ENCODE measurements around the gene JPT2. TPM values are rescaled to one million over a fixed set of nuclear protein-coding genes. Genes with fewer than 3 reads are reported as not detected.

The JPT2 gene
- polyA plus RNA-seq, 2 of the 4 experiments (the other 2 are of a cell fraction): 97.6 to 139 TPM

DNA sequence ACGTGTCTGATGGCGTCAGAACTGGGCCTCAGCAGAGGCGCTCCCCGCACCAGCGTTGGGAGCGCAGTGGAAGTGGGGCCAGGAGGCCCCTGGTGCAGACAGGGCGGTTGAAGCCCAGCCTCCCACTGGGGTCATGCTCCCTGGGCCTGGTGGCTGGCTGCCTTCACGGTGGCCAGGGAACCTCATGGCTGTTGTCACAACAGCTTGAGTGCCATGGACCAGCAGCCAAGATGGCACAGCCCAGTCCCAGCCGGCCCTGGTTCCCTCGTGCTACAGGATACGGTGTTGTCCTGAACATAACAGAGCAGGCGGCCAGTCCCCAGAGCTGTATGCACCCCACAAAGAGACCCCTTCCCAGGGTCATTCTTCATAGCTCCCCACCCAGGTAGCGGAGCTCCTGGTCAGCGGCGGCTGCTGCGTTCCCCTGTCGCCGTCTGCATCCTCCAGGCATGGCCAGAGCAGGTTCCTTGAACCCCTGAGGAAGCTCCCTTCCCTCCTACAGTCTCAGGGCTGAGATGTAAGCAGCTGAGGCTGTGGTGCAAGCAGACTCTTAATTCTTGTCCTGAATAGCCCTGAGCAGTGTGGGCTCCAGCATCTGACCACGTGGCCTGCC, 63.6 kb downstream of the JPT2 start:
- Histone ChIP-seq H3K4me2 (no peak overlapping the region), H3K4me3 (no peak overlapping the region), H3K4me1 (peaks cover 15% of the 10 kb centered on the region), H3K9me3 (no peaks in the 10 kb centered on the region; the same call in 2 of the 3 replicates), H3K27ac (no peak overlapping the region)
- TF ChIP-seq, protein P1, sequence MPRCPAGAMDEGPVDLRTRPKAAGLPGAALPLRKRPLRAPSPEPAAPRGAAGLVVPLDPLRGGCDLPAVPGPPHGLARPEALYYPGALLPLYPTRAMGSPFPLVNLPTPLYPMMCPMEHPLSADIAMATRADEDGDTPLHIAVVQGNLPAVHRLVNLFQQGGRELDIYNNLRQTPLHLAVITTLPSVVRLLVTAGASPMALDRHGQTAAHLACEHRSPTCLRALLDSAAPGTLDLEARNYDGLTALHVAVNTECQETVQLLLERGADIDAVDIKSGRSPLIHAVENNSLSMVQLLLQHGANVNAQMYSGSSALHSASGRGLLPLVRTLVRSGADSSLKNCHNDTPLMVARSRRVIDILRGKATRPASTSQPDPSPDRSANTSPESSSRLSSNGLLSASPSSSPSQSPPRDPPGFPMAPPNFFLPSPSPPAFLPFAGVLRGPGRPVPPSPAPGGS (IDR thresholded peaks at IDR 0.05): no peak
- TF ChIP-seq CHD4 (IDR thresholded peaks at IDR 0.05; ENCODE audit: borderline replicate concordance) (no peak), ZFP36 (IDR thresholded peaks at IDR 0.05; ENCODE audit: borderline replicate concordance, partially characterized antibody) (no peak), CHD2 (IDR thresholded peaks at IDR 0.05; ENCODE audit: low read length, partially characterized antibody) (no peak), EHMT2 (IDR thresholded peaks at IDR 0.05; ENCODE audit: low read depth) (no peak), MAFK (IDR thresholded peaks at IDR 0.05; ENCODE audit: partially characterized antibody) (no peak), PHF8 (IDR thresholded peaks at IDR 0.05; ENCODE audit: borderline replicate concordance, low read depth) (no peak), FOSB (CRISPR knock-in tag; IDR thresholded peaks at IDR 0.05) (no peak), RARB (CRISPR knock-in tag; IDR thresholded peaks at IDR 0.05) (no peak), HOXB13 (CRISPR knock-in tag; IDR thresholded peaks at IDR 0.05; ENCODE audit: low read depth) (no peak), NFE2L2 (conservative IDR thresholded peaks at IDR 0.05; ENCODE audit: low read length) (no peak), POLR2AphosphoS2 (conservative IDR thresholded peaks at IDR 0.05; ENCODE audit: low read length) (no peak)
- DNase-seq (ENCODE audit: low read depth in 1 of 2, low spot score in 1 of 2) (no peak), ATAC-seq (no peak), FAIRE-seq (no peak)
- POLR2A ChIA-PET: no interaction called here
- 96% methylated on average over 10 of the region's 19 CpGs for WGBS (ENCODE audit: missing lambda C conversion rate)
- CTCF ChIA-PET: interaction anchor here (1.1 to 1.3 kb wide), 3 partner anchors 15 to 35 kb away, joined by 3 to 4 read pairs (median 3); partner anchors contain the start of gene MAPK8IP3

DNA sequence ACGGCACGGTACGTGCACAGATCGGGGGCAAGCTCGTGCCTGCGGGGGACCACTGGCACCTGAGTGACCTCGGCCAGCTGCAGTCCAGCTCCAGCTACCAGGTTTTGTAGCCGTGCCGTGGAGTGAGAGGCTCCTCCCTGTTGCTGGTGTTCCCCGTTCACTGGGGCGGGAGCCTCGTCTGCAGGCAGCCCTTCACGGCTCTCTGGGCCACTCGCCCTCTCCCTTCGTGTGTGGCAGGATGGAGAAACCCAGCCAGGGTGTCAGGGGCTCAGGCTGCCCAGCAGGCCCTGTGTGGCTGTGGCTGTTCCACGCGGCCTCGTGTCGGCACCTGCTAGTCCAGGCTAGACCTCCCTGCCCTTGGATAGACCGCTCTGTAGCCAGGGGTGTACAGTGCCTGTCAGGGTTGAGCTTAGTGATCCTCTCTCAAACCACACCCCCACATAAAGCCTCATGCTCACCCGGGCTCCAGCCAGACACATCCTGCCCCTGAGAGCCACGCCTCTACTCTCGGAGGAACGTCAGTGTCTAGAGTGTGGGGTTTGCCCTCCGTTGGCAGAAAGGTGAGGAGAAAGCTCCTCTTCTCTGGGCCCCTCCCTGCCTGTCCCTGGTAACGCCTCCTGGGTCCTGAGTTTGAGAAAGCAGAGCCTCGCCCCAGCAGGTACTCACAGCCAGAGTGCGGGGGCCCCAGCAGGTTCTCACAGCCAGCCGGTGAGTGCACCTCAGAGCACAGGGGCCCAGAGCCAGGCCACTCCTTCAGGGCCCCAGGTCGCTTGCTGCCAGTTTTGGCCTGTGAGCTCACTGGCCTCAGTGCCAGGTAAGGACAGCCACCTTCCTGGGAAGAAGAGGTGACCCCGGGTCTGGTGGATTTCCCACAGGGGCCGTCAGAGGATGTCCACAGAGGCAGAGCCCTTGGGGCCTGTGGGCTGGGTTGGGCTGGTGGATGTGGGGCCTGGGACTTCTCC, 65.6 kb downstream of the JPT2 start:
- TF ChIP-seq POLR2A (IDR thresholded peaks at IDR 0.05; ENCODE audit: low read length): no peak
- no peak for TF ChIP-seq GATA3 (IDR thresholded peaks at IDR 0.05; ENCODE audit: borderline replicate concordance)
- TF ChIP-seq, protein P2, sequence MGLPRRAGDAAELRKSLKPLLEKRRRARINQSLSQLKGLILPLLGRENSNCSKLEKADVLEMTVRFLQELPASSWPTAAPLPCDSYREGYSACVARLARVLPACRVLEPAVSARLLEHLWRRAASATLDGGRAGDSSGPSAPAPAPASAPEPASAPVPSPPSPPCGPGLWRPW (IDR thresholded peaks at IDR 0.05): no peak
- TF ChIP-seq TP53 (CRISPR knock-in tag; IDR thresholded peaks at IDR 0.05): no peak
- no peak for TF ChIP-seq RNF2 (IDR thresholded peaks at IDR 0.05; ENCODE audit: borderline replicate concordance, low read depth)
- TF ChIP-seq MAZ (IDR thresholded peaks at IDR 0.05; ENCODE audit: borderline replicate concordance, low read depth, low read length): no peak
- no peak for TF ChIP-seq EP300 (IDR thresholded peaks at IDR 0.05)
- no peak for TF ChIP-seq RCOR1 (IDR thresholded peaks at IDR 0.05; ENCODE audit: low read depth, low read length)
- TF ChIP-seq HOXB5 (CRISPR knock-in tag; IDR thresholded peaks at IDR 0.05): no peak
- TF ChIP-seq RFX5 (IDR thresholded peaks at IDR 0.05): no peak
- no peak for TF ChIP-seq POLR2AphosphoS2 (conservative IDR thresholded peaks at IDR 0.05; ENCODE audit: low read length)
- TF ChIP-seq CBX2 (IDR thresholded peaks at IDR 0.05; ENCODE audit: borderline replicate concordance, low read depth): no peak
- TF ChIP-seq BHLHE40 (IDR thresholded peaks at IDR 0.05; ENCODE audit: low read depth, low read length): no peak
- no peak for TF ChIP-seq NFE2L2 (conservative IDR thresholded peaks at IDR 0.05; ENCODE audit: low read length)
- TF ChIP-seq, protein P3, sequence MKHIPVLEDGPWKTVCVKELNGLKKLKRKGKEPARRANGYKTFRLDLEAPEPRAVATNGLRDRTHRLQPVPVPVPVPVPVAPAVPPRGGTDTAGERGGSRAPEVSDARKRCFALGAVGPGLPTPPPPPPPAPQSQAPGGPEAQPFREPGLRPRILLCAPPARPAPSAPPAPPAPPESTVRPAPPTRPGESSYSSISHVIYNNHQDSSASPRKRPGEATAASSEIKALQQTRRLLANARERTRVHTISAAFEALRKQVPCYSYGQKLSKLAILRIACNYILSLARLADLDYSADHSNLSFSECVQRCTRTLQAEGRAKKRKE (CRISPR knock-in tag; IDR thresholded peaks at IDR 0.05; ENCODE audit: low read depth): no peak
- no peak for TF ChIP-seq KDM1A (IDR thresholded peaks at IDR 0.05; ENCODE audit: low read depth)
- no peak for TF ChIP-seq JUNB (IDR thresholded peaks at IDR 0.05)
- TF ChIP-seq, protein P4, sequence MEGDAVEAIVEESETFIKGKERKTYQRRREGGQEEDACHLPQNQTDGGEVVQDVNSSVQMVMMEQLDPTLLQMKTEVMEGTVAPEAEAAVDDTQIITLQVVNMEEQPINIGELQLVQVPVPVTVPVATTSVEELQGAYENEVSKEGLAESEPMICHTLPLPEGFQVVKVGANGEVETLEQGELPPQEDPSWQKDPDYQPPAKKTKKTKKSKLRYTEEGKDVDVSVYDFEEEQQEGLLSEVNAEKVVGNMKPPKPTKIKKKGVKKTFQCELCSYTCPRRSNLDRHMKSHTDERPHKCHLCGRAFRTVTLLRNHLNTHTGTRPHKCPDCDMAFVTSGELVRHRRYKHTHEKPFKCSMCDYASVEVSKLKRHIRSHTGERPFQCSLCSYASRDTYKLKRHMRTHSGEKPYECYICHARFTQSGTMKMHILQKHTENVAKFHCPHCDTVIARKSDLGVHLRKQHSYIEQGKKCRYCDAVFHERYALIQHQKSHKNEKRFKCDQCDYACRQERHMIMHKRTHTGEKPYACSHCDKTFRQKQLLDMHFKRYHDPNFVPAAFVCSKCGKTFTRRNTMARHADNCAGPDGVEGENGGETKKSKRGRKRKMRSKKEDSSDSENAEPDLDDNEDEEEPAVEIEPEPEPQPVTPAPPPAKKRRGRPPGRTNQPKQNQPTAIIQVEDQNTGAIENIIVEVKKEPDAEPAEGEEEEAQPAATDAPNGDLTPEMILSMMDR (IDR thresholded peaks at IDR 0.05): no peak
- H3K4me1 ChIP-seq: peaks cover 22% of the 10 kb centered on the region
- no peak overlapping the region for H3K4me3 ChIP-seq
- CTCF ChIA-PET: interaction anchor here (1.2 to 2.8 kb wide), 5 partner anchors 14 to 38 kb away, joined by 3 to 13 read pairs (median 5); partner anchors contain the start of gene MAPK8IP3
- no peak overlapping the region for H3K27ac ChIP-seq
- DNase-seq (ENCODE audit: low read depth in 1 of 2, low spot score in 1 of 2): no peak
- FAIRE-seq: no peak
- H3K9me3 ChIP-seq: no peaks in the 10 kb centered on the region; the same call in 2 of the 3 replicates
- WGBS (ENCODE audit: missing lambda C conversion rate): 91% methylated on average over 30 of the region's 32 CpGs
- POLR2A ChIA-PET: interaction anchor here (1.2 kb wide), 1 partner anchor 38 kb away, joined by 4 read pairs; the partner anchor contains the start of gene MAPK8IP3
- H3K4me2 ChIP-seq: no peak overlapping the region
- no peak for ATAC-seq
